ENCODE results near the gene MBOAT2.
"Not testable (repeated sequence)": the region's sequence is repeated elsewhere in the genome, so short reads cannot be mapped to it uniquely, and the experiment has no call there.

The MBOAT2 gene

DNA sequence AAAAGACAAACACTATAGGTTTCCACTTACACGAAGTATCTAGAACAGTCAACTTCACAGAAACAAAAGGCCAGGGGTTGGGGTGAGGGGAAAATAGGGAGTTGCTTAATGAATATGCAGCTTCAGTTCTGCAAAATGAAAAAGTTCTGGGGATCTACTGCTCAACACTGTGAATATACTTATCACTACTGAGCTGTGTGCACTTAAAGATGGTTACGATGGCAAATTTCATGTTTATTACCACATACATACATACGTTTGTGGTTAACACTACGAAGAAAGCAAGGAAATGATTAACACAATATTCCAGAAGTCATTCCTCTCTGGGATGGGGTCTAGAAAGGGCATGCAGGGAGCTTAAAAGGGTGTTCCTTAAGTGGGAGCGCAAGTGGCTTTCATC, 19.3 kb downstream of the MBOAT2 start:
- no peak for DNase-seq
- no peak overlapping the region for H3K27ac ChIP-seq (ENCODE audit: insufficient read depth, low read length, poor library complexity, severe bottlenecking)
- no peaks in the 10 kb centered on the region for H3K36me3 ChIP-seq (ENCODE audit: control insufficient read depth, insufficient read depth, low read length)
- no peak overlapping the region for H3K4me3 ChIP-seq (ENCODE audit: insufficient read depth, low read depth, low read length, poor library complexity, severe bottlenecking)
- H3K4me1 ChIP-seq (ENCODE audit: control insufficient read depth, insufficient read depth, low read length, poor library complexity, severe bottlenecking) = no peaks in the 10 kb centered on the region
- H3K27me3 ChIP-seq (replicated peaks; ENCODE audit: control insufficient read depth, insufficient read depth, low read length, poor library complexity, severe bottlenecking) = no peaks in the 10 kb centered on the region
- no peaks in the 10 kb centered on the region for H3K9me3 ChIP-seq (ENCODE audit: control insufficient read depth, low read length)

- H3K9me3 ChIP-seq (ENCODE audit: control insufficient read depth, low read length) = no peaks in the 10 kb centered on the region
- H3K27ac ChIP-seq (ENCODE audit: insufficient read depth, low read length, poor library complexity, severe bottlenecking) = no peak overlapping the region
- no peaks in the 10 kb centered on the region for H3K27me3 ChIP-seq (replicated peaks; ENCODE audit: control insufficient read depth, insufficient read depth, low read length, poor library complexity, severe bottlenecking)
- H3K36me3 ChIP-seq (ENCODE audit: control insufficient read depth, insufficient read depth, low read length) = no peaks in the 10 kb centered on the region
- no peak overlapping the region for H3K4me3 ChIP-seq (ENCODE audit: insufficient read depth, low read depth, low read length, poor library complexity, severe bottlenecking)
- H3K4me1 ChIP-seq (ENCODE audit: control insufficient read depth, insufficient read depth, low read length, poor library complexity, severe bottlenecking) = no peaks in the 10 kb centered on the region
- no peak for DNase-seq
Observed at GRCh38 chr2:8983571-8983970, 19.9 kb downstream of the MBOAT2 start.

- DNase-seq = no peak
- no peak overlapping the region for H3K27ac ChIP-seq (ENCODE audit: insufficient read depth, low read length, poor library complexity, severe bottlenecking)
- H3K9me3 ChIP-seq (ENCODE audit: control insufficient read depth, low read length) = no peaks in the 10 kb centered on the region
- no peaks in the 10 kb centered on the region for H3K4me1 ChIP-seq (ENCODE audit: control insufficient read depth, insufficient read depth, low read length, poor library complexity, severe bottlenecking)
- no peak overlapping the region for H3K4me3 ChIP-seq (ENCODE audit: insufficient read depth, low read depth, low read length, poor library complexity, severe bottlenecking)
- H3K36me3 ChIP-seq (ENCODE audit: control insufficient read depth, insufficient read depth, low read length) = no peaks in the 10 kb centered on the region
- H3K27me3 ChIP-seq (replicated peaks; ENCODE audit: control insufficient read depth, insufficient read depth, low read length, poor library complexity, severe bottlenecking) = no peaks in the 10 kb centered on the region
Observed at GRCh38 chr2:8981876-8982275, 21.6 kb downstream of the MBOAT2 start.

GRCh38 chr2:8980096-8980495, 23.4 kb downstream of the MBOAT2 start:
- H3K27me3 ChIP-seq (replicated peaks; ENCODE audit: control insufficient read depth, insufficient read depth, low read length, poor library complexity, severe bottlenecking) = no peaks in the 10 kb centered on the region
- no peaks in the 10 kb centered on the region for H3K4me1 ChIP-seq (ENCODE audit: control insufficient read depth, insufficient read depth, low read length, poor library complexity, severe bottlenecking)
- no peaks in the 10 kb centered on the region for H3K9me3 ChIP-seq (ENCODE audit: control insufficient read depth, low read length)
- DNase-seq = no peak
- H3K4me3 ChIP-seq (ENCODE audit: insufficient read depth, low read depth, low read length, poor library complexity, severe bottlenecking) = no peak overlapping the region
- no peak overlapping the region for H3K27ac ChIP-seq (ENCODE audit: insufficient read depth, low read length, poor library complexity, severe bottlenecking)
- no peaks in the 10 kb centered on the region for H3K36me3 ChIP-seq (ENCODE audit: control insufficient read depth, insufficient read depth, low read length)

DNA sequence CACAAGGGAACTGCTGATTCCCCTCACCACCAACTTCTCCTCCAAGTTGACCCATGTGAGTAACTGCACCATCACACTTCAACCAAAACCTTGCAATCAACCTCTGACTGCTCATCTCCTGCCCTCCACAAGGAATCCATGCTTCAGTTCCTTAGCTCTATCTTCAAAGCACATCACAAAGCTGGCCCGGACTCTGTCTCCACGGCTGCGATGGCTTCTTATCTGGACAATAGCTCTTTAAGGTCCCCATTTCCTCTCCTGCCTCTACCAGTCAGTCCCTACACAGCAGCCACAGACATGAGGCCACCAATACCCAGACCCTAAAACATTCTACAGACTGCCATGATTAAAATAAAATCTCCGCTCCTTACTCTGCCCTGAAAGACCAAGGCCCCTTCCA, 25.7 kb downstream of the MBOAT2 start:
- H3K27ac ChIP-seq (ENCODE audit: insufficient read depth, low read length, poor library complexity, severe bottlenecking) = no peak overlapping the region
- no peaks in the 10 kb centered on the region for H3K27me3 ChIP-seq (replicated peaks; ENCODE audit: control insufficient read depth, insufficient read depth, low read length, poor library complexity, severe bottlenecking)
- H3K36me3 ChIP-seq (ENCODE audit: control insufficient read depth, insufficient read depth, low read length) = no peaks in the 10 kb centered on the region
- no peaks in the 10 kb centered on the region for H3K4me1 ChIP-seq (ENCODE audit: control insufficient read depth, insufficient read depth, low read length, poor library complexity, severe bottlenecking)
- no peak for DNase-seq
- no peak overlapping the region for H3K4me3 ChIP-seq (ENCODE audit: insufficient read depth, low read depth, low read length, poor library complexity, severe bottlenecking)
- no peaks in the 10 kb centered on the region for H3K9me3 ChIP-seq (ENCODE audit: control insufficient read depth, low read length)

- Histone ChIP-seq H3K4me3 (ENCODE audit: insufficient read depth, low read depth, low read length, poor library complexity, severe bottlenecking) (no peak overlapping the region), H3K36me3 (ENCODE audit: control insufficient read depth, insufficient read depth, low read length) (no peaks in the 10 kb centered on the region), H3K27me3 (replicated peaks; ENCODE audit: control insufficient read depth, insufficient read depth, low read length, poor library complexity, severe bottlenecking) (no peaks in the 10 kb centered on the region), H3K9me3 (ENCODE audit: control insufficient read depth, low read length) (no peaks in the 10 kb centered on the region), H3K27ac (ENCODE audit: insufficient read depth, low read length, poor library complexity, severe bottlenecking) (no peak overlapping the region), H3K4me1 (ENCODE audit: control insufficient read depth, insufficient read depth, low read length, poor library complexity, severe bottlenecking) (no peaks in the 10 kb centered on the region)
- no peak for DNase-seq
Observed at GRCh38 chr2:8976442-8977259, 26.8 kb downstream of the MBOAT2 start.

GRCh38 chr2:8974016-8974415, 29.5 kb downstream of the MBOAT2 start:
- Histone ChIP-seq H3K9me3 (ENCODE audit: control insufficient read depth, low read length) (no peaks in the 10 kb centered on the region), H3K4me1 (ENCODE audit: control insufficient read depth, insufficient read depth, low read length, poor library complexity, severe bottlenecking) (no peaks in the 10 kb centered on the region), H3K36me3 (ENCODE audit: control insufficient read depth, insufficient read depth, low read length) (no peaks in the 10 kb centered on the region), H3K27me3 (replicated peaks; ENCODE audit: control insufficient read depth, insufficient read depth, low read length, poor library complexity, severe bottlenecking) (no peaks in the 10 kb centered on the region), H3K4me3 (ENCODE audit: insufficient read depth, low read depth, low read length, poor library complexity, severe bottlenecking) (no peak overlapping the region), H3K27ac (ENCODE audit: insufficient read depth, low read length, poor library complexity, severe bottlenecking) (no peak overlapping the region)
- DNase-seq = no peak

DNA sequence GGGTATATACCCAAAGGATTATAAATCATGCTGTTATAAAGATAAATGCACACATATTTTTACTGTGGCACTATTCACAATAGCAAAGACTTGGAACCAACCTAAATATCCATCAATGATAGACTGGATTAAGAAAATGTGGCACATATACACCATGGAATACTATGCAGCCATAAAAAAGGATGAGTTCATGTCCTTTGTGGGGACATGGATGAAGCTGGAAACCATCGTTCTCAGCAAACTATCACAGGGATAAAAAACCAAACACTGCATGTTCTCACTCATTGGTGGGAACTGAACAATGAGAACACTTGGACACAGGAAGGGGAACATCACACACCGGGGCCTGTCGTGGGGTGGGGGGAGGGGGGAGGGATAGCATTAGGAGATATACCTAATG, 30.5 kb downstream of the MBOAT2 start:
- not testable (repeated sequence) for DNase-seq; H3K27me3 ChIP-seq (replicated peaks; ENCODE audit: control insufficient read depth, insufficient read depth, low read length, poor library complexity, severe bottlenecking); H3K4me3 ChIP-seq (ENCODE audit: insufficient read depth, low read depth, low read length, poor library complexity, severe bottlenecking); H3K36me3 ChIP-seq (ENCODE audit: control insufficient read depth, insufficient read depth, low read length); H3K9me3 ChIP-seq (ENCODE audit: control insufficient read depth, low read length); H3K4me1 ChIP-seq (ENCODE audit: control insufficient read depth, insufficient read depth, low read length, poor library complexity, severe bottlenecking); H3K27ac ChIP-seq (ENCODE audit: insufficient read depth, low read length, poor library complexity, severe bottlenecking)

DNA sequence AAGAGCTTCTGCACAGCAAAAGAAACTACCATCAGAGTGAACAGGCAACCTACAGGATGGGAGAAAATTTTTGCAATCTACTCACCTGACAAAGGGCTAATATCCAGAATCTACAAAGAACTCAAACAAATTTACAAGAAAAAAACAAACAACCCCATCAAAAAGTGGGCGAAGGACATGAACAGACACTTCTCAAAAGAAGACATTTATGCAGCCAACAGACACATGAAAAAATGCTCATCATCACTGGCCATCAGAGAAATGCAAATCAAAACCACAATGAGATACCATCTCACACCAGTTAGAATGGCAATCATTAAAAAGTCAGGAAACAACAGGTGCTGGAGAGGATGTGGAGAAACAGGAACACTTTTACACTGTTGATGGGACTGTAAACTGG, 30.9 kb downstream of the MBOAT2 start:
- not testable (repeated sequence) for H3K4me3 ChIP-seq (ENCODE audit: insufficient read depth, low read depth, low read length, poor library complexity, severe bottlenecking); H3K9me3 ChIP-seq (ENCODE audit: control insufficient read depth, low read length); H3K4me1 ChIP-seq (ENCODE audit: control insufficient read depth, insufficient read depth, low read length, poor library complexity, severe bottlenecking); H3K27me3 ChIP-seq (replicated peaks; ENCODE audit: control insufficient read depth, insufficient read depth, low read length, poor library complexity, severe bottlenecking); H3K27ac ChIP-seq (ENCODE audit: insufficient read depth, low read length, poor library complexity, severe bottlenecking); H3K36me3 ChIP-seq (ENCODE audit: control insufficient read depth, insufficient read depth, low read length); DNase-seq

GRCh38 chr2:8969348-8969747, 34.1 kb downstream of the MBOAT2 start:
- H3K27ac ChIP-seq (ENCODE audit: insufficient read depth, low read length, poor library complexity, severe bottlenecking); H3K27me3 ChIP-seq (replicated peaks; ENCODE audit: control insufficient read depth, insufficient read depth, low read length, poor library complexity, severe bottlenecking); H3K9me3 ChIP-seq (ENCODE audit: control insufficient read depth, low read length); DNase-seq; H3K36me3 ChIP-seq (ENCODE audit: control insufficient read depth, insufficient read depth, low read length); H3K4me3 ChIP-seq (ENCODE audit: insufficient read depth, low read depth, low read length, poor library complexity, severe bottlenecking); H3K4me1 ChIP-seq (ENCODE audit: control insufficient read depth, insufficient read depth, low read length, poor library complexity, severe bottlenecking): not testable (repeated sequence)

Measured in effector memory CD4-positive, alpha-beta T cell (primary cell).